HG03520 (cell line): ENCODE results near the gene TMEM115.

ENCODE experiments used
- ATAC-seq: cut with Tn5 transposase; IDR thresholded peaks from one replicate; pipeline ENCODE4 v1.9.1; 2021; ENCODE audit warnings: mild to moderate bottlenecking, moderate library complexity; ENCODE audit not compliant: unreplicated experiment

TMEM115 gene

GRCh38 chr3:50378024-50378423 is 18.7 kb upstream of the TMEM115 start:
- no peak for ATAC-seq

DNA sequence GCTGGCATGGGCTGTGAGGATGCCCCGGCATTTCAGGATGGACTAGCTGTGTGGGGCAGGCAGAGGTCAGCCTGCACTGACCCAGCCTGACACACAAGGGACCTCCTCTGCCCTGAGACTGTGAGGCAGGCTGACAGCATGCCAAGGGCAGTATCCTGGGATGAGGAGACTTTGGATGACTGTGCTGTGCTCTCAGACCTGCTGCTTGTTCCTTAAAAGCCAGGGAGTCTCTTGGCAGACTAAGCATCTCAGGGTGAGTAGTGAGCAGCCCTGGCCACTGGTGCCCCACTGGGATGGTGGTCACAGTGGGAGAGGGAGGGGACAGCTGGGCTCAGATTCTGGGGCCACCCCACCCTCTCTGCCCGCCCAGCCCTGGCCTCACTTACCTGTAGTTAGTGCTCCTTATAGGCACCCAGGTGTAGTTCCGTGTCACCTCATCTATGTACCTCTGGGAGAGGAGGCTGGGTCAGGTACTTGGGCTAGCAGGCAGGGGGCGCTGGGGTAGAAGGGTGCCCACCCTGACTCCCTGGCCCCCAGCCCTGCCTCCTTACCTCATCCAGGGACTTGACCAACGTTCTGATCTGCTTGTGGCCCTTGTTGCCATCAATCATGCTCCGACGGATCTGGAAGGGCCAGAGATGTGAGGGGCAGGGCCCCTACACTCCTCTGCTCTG is 16.1 kb upstream of the TMEM115 start:
- no peak for ATAC-seq

DNA sequence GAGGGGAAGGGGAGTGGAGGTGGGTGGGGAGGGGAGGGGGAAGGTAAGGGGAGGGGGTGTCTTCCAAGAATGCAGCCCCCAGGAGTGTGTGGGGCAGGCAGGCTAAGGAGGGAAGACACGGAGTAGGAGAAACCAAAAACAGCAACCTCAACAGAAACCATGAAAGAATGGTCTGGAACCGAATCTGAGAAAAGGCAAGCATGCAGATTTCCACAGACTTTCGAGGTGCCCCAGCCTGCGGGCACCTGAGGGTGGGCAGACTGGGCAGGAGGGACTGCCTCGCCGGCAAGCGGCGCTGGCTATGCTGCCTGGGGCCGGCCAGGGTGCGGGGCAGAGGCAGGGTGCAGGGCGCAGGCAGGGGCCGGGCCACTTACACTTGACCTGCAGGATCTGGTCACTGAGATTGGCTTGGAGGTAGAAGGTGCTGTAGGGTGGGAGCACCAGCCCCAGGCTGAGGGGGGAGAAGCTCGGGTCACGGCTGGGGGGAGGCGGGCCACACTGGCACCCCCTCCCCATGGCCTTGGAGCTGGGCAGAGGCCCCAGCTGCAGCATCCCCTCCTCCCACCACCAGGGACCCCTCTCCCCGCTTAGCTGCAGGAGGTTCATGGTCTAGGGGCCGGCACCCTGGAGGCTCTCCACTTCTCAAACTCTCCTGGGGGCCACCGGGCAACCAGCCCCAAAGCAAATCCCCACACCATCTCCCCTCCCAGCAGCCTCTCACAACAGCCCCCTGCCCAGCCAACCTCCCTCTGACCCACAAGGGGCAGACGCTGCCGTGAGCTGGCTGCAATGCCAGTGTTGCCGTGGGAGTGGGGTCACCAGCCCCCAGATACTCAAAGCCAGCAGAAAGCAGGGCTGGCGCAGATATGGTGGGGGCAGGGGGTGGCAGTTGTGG is 15.3 kb upstream of the TMEM115 start:
- no peak for ATAC-seq

DNA sequence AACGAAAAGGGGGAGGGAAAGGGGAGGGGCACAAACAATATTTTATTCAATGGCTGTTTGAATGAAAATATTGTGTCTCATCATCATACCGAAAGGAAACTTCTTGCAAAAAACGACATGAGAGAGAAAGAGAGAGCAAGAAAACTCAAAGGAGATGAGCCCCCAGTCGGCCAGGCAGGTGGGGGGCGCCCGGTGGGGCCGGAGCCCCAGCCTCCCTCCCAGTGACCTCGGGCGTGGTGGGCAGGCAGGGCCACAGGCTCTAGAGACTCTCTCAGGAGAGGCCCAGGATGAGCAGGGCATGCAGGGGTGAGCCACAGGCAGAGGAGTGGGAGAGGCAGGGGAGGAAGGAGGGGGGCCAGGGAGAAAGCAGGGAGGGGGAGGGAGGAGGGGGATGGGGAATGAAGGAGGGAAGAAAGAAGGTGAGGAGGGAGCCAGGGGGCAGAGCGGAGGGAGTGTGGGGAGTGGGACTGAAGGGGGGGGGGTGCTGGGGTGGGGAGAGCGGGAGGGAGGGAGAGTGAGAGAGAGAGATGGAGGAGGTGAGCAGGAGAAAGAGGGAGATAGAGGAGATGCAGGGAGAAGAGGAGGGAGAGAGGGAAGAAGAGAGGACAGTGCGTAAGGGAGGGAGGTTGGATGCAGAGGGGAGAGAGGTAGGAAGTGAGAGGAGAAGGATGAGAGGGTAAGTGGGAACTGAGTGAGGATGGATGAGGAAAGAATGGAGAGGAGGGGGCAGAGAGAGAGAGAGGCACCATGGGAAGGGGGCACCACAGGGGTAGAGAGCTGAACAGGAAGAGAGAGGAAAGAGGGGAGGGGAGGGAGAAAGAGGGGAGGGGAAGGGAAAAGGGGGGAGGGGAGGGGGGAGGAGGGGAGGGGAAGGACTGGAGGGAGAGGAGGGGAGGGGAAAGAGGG is 14.1 kb upstream of the TMEM115 start:
- no peak for ATAC-seq

- ATAC-seq: no peak
Measured at GRCh38 chr3:50372349-50372748, 13.0 kb upstream of the TMEM115 start.

DNA sequence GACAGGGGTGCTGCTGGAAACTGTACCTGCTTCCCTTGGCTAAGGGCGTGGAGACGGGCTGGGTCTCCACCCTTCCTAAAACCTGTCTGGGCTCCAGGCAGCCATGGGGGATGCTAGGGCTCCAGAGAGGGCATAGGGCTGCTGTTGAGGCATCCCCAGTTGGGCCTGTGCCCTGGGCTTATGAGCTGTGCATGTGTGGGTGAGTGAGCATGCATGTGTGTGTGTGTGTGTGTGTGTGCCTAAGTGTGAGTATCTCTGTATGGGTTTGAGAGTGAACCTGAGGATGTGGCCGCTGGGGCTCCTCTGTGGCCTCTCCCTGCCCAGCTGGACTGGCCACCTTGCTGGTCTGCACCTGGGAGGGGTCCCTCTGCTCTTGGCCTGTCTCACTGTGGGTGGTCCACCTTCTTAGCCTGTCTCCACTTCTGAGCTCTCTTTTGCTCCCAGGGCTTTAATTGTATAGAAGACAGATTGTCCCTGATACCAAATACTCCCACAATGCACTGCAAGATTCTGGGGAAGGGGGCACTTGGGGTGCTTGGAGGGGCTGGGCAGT is 11.9 kb upstream of the TMEM115 start:
- no peak for ATAC-seq

GRCh38 chr3:50370594-50370993 is 11.3 kb upstream of the TMEM115 start:
- ATAC-seq: no peak

GRCh38 chr3:50369012-50369670 is 9.8 kb upstream of the TMEM115 start:
- ATAC-seq: no peak

GRCh38 chr3:50365842-50366220 is 6.5 kb upstream of the TMEM115 start:
- ATAC-seq: no peak

GRCh38 chr3:50365080-50365841 is 5.9 kb upstream of the TMEM115 start:
- ATAC-seq: peak; percentile 85

DNA sequence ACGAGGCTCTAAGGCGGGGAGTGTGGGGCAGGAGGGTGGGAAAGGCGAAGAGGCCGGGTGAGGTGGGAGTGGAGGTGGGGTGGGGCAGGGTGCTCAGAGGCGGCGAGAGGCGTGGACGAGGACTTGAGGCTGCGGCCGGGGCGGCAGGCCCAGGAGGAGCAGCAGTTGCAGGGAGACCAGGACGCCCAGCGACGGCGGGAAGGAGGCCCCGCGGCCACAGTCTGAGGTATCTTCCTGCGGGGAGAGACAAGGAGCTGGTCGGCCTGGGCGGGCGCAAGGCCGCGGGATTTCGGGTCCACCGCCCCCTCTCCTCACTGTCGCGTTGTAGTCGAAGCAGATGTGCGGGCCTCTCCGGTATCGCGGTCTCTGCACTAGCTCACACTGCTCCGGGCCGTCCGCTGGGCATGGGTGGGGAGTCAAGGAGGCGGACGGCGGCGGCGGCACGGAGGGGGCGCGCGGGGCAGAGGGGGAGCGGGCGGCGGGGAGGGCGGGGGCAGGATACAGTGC is 5.3 kb upstream of the TMEM115 start:
- no peak for ATAC-seq

DNA sequence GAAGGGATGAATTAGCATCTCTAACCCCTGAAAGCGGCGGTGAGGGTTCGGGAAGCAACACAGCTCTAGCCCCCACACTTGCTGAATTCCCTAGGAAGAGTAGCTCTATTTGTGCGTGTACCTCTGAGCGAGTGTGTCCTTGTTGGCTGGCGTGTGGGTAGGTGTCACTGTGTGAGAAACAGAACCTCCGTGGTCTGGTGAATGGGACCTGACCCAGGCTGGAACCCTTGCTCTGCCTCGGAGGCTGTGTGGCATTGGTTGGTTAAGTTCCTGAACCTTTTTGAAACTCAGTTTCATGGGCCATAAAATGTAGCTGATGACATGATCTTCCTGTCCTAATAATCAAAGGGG is 414 bp upstream of the TMEM115 start:
- ATAC-seq: peak; percentile 6

GRCh38 chr3:50358355-50358910 is 888 bp downstream of the TMEM115 start:
- no peak for ATAC-seq

DNA sequence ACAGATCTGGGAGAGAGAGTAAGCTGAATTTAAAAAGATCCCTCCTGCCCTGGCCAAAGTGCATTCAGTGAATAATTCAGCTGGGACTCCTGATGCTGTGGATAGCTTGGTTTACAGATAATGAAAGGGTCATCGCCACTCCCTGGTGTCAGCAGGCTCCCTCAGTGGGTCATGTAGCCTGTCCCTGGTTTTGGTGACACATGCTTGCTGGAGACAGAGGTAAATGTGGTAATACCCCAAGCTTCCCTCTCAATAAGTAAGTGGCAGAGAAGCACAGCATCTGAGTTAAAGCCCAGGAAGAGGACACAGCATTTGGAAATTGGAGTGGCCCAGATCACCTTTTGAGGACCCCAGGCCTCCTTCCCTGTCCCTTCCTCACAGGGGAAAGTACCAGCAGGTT is 1.8 kb downstream of the TMEM115 start:
- no peak for ATAC-seq

DNA sequence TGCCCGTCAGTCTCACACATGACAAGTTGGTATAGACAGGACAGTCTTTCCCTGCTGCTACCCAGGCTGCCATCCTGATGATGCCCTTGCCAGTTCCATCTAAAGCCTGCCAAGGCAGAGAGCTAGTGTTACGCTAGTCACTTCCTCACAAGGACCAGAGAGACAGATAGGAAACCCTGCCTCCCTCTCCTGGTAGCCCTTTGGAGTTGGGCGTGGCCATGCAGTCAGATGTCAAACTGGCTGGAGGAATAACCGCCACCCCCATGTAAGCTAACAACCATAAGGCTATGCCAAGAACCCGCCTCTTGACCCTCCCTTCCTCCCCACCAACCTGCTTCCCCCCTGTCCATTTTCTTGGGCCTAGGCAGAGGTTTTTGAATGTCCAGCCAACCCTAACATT is 2.8 kb downstream of the TMEM115 start:
- no peak for ATAC-seq

DNA sequence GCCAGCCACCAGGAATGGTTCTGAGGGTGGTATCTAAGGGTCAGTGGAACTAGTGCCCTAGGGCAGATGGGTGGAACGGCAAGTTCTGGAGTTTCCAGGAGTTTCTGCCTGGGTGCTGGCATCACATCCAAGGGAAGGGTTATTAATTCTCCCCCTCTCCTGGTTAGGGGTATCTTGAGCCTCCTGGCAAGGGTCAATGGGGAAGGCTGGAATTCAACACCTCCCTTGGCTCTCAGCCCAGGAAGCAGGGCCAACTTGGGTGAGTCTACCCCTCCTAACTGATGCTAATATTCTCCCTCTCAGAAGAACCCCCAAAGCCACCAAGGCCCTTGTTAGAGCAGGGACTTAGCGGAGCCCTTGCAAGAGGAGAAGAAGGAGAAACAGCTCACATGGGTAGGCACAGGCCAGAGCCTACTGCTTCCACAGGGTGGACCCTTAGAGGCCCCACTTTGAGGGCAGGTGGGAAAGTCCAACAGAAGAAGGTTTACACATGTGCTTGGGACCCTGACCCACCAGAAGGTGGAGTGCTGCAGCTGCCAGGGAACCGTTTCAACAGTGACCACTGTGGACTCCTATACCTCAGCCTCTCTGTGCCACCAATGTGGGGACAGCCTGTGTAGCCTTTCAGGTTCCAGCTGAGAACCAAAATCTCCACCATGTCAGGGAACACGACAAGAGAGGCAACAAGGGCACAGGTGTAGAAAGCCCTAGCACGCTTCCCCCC is 3.3 kb downstream of the TMEM115 start:
- no peak for ATAC-seq

DNA sequence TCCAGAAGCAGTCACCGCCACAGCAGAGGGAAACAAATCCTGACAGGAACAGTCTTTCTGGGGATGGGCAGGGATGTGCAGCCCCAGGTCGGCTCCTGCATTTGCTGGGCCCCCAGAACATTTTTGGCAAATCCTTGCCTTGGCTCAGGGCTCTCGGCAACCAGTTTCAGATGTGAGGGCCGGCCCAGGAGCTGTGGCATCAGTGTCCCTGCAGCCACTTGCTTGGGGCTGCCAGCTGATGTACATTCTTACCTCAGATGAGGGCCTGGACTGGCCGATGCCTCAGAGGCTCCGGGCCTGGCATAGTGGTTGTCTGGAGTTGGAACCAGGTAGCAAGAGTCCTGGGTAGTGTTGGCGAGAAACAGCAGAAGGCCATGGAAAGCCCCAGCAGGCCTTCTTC is 4.5 kb downstream of the TMEM115 start:
- no peak for ATAC-seq

GRCh38 chr3:50354186-50354764 is 5.0 kb downstream of the TMEM115 start:
- no peak for ATAC-seq
